Hepatocyte (in vitro differentiated cells): ENCODE results near the gene MYRIP. TPM values are rescaled to one million over a fixed set of nuclear protein-coding genes. Genes with fewer than 3 reads are reported as not detected.

Experiments used
- DNase-seq: peaks from one replicate; pipeline ENCODE4 v3.0.0-alpha.2; 2016; ENCODE audit warnings: low spot score
- H2AFZ ChIP-seq: fragments of 200-600 bp; sonication (generic); 2 replicates; pipeline ENCODE4 v1.6.0; 2016; ENCODE audit warnings: antibody characterized with exemption, mild to moderate bottlenecking
- H3K27ac ChIP-seq: fragments of 200-600 bp; sonication (generic); 2 replicates; pipeline ENCODE4 v1.5.1; 2016; ENCODE audit warnings: mild to moderate bottlenecking
- H3K27me3 ChIP-seq: fragments of 200-600 bp; sonication (generic); 2 replicates; pipeline ENCODE4 v1.6.1; 2016
- H3K36me3 ChIP-seq: fragments of 200-600 bp; sonication (generic); replicated peaks from 2 replicates; pipeline ENCODE4 v1.5.1; 2016; ENCODE audit warnings: low read depth; ENCODE audit not compliant: insufficient read depth
- H3K4me1 ChIP-seq: fragments of 200-600 bp; sonication (generic); 2 replicates; pipeline ENCODE4 v1.5.1; 2016; ENCODE audit warnings: mild to moderate bottlenecking, moderate library complexity; ENCODE audit not compliant: insufficient read depth
- H3K4me2 ChIP-seq: fragments of 200-600 bp; sonication (generic); 2 replicates; pipeline ENCODE4 v1.6.0; 2016
- H3K4me3 ChIP-seq: fragments of 200-600 bp; sonication (generic); 2 replicates; pipeline ENCODE4 v1.5.1; 2016; ENCODE audit warnings: mild to moderate bottlenecking
- H3K79me2 ChIP-seq: fragments of 200-600 bp; sonication (generic); 2 replicates; pipeline ENCODE4 v1.6.0; 2017; ENCODE audit warnings: mild to moderate bottlenecking
- H3K9me2 ChIP-seq: fragments of 200-600 bp; sonication (generic); replicated peaks from 2 replicates; pipeline ENCODE4 v1.6.0; 2017; ENCODE audit warnings: mild to moderate bottlenecking; ENCODE audit not compliant: insufficient read depth
- H3K9me3 ChIP-seq: fragments of 200-600 bp; sonication (generic); 2 replicates; pipeline ENCODE4 v1.5.1; 2016; ENCODE audit warnings: low read depth, mild to moderate bottlenecking
- H4K20me1 ChIP-seq: fragments of 200-600 bp; sonication (generic); 2 replicates; pipeline ENCODE4 v1.6.0; 2016; ENCODE audit warnings: mild to moderate bottlenecking; ENCODE audit not compliant: insufficient read depth, poor library complexity, severe bottlenecking
- CTCF ChIP-seq: fragments of 200-600 bp; sonication (generic); IDR thresholded peaks from 2 replicates; pipeline ENCODE4 v1.5.1; 2016; ENCODE audit warnings: antibody characterized with exemption, mild to moderate bottlenecking; ENCODE audit not compliant: poor library complexity
- EZH2 ChIP-seq: fragments of 200-600 bp; sonication (generic); IDR thresholded peaks from 2 replicates; pipeline ENCODE4 v1.6.1; 2016; ENCODE audit warnings: antibody characterized with exemption, mild to moderate bottlenecking, borderline replicate concordance
- EZH2phosphoT487 ChIP-seq: fragments of 200-600 bp; sonication (generic); IDR thresholded peaks from one replicate; pipeline ENCODE4 v1.6.1; 2018; ENCODE audit warnings: antibody characterized with exemption, mild to moderate bottlenecking, low read depth, moderate library complexity; ENCODE audit not compliant: unreplicated experiment, severe bottlenecking
- WGBS: methylation state at CpG from one replicate; pipeline ENCODE4 v1.1.6; 2016; ENCODE audit warnings: low lambda C conversion rate; ENCODE audit errors: missing lambda C conversion rate; 5-methylcytosine and 5-hydroxymethylcytosine counted together
- polyA plus RNA-seq: library from polyadenylated mRNA; unstranded; fragments of >200 nt; fragmentation: Nextera tagmentation; extraction: Ambion mirVana; gene quantifications from 2 replicates; pipeline ENCODE4 v1.2.1, GENCODE V29; 2016
- total RNA-seq: library from RNA; depleted of rRNA; stranded (reverse); fragments of >200 nt; gene quantifications from 2 replicates; pipeline ENCODE4 v1.2.3, GENCODE V29; 2014

Gene MYRIP
- total and polyA plus RNA-seq, 2 experiments from 2014 or later = 0.57 TPM; not detected in 1

GRCh38 chr3:40258555-40258954, 449.1 kb downstream of the MYRIP start:
- Histone ChIP-seq H3K4me3 (no peak overlapping the region), H3K79me2 (no peaks in the 10 kb centered on the region), H3K27me3 (peaks cover 3% of the 10 kb centered on the region), H3K27ac (no peak overlapping the region), H3K4me1 (no peaks in the 10 kb centered on the region), H4K20me1 (no peaks in the 10 kb centered on the region), H3K9me2 (no peaks in the 10 kb centered on the region), H2AFZ (no peak overlapping the region), H3K4me2 (no peak overlapping the region), H3K36me3 (no peaks in the 10 kb centered on the region), H3K9me3 (no peaks in the 10 kb centered on the region)
- no peak for DNase-seq
- 87% methylated on average over 1 of the region's 1 CpG for WGBS
- no peak for TF ChIP-seq CTCF
- no peak for TF ChIP-seq EZH2phosphoT487
- TF ChIP-seq EZH2 = no peak

GRCh38 chr3:40262331-40262730, 452.9 kb downstream of the MYRIP start:
- Histone ChIP-seq H3K4me3 (no peak overlapping the region), H3K9me2 (no peaks in the 10 kb centered on the region), H3K27me3 (no peaks in the 10 kb centered on the region), H3K36me3 (no peaks in the 10 kb centered on the region), H3K79me2 (no peaks in the 10 kb centered on the region), H3K4me1 (no peaks in the 10 kb centered on the region), H4K20me1 (no peaks in the 10 kb centered on the region), H2AFZ (no peak overlapping the region), H3K4me2 (no peak overlapping the region), H3K27ac (no peak overlapping the region), H3K9me3 (no peaks in the 10 kb centered on the region)
- TF ChIP-seq EZH2phosphoT487 = no peak
- no peak for TF ChIP-seq EZH2
- no peak for TF ChIP-seq CTCF
- DNase-seq = no peak

- Histone ChIP-seq H3K27ac (no peak overlapping the region), H3K9me3 (no peaks in the 10 kb centered on the region), H3K4me3 (no peak overlapping the region), H2AFZ (no peak overlapping the region), H4K20me1 (no peaks in the 10 kb centered on the region), H3K4me2 (no peak overlapping the region), H3K27me3 (no peaks in the 10 kb centered on the region), H3K4me1 (no peaks in the 10 kb centered on the region), H3K36me3 (no peaks in the 10 kb centered on the region), H3K79me2 (no peaks in the 10 kb centered on the region), H3K9me2 (no peaks in the 10 kb centered on the region)
- 83% methylated on average over 1 of the region's 1 CpG for WGBS
- no peak for TF ChIP-seq EZH2
- no peak for TF ChIP-seq CTCF
- no peak for TF ChIP-seq EZH2phosphoT487
- no peak for DNase-seq
Observed at GRCh38 chr3:40264451-40264850, 455.0 kb downstream of the MYRIP start.

- DNase-seq = no peak
- no peak overlapping the region for H2AFZ ChIP-seq
- TF ChIP-seq CTCF (no peak), EZH2 (no peak), EZH2phosphoT487 (no peak)
- no peaks in the 10 kb centered on the region for H3K9me2 ChIP-seq
- H3K27ac ChIP-seq = no peak overlapping the region
- H4K20me1 ChIP-seq = no peaks in the 10 kb centered on the region
- no peak overlapping the region for H3K4me3 ChIP-seq
- no peaks in the 10 kb centered on the region for H3K27me3 ChIP-seq
- no peaks in the 10 kb centered on the region for H3K9me3 ChIP-seq
- no peaks in the 10 kb centered on the region for H3K79me2 ChIP-seq
- H3K4me1 ChIP-seq = no peaks in the 10 kb centered on the region
- no peaks in the 10 kb centered on the region for H3K36me3 ChIP-seq
- H3K4me2 ChIP-seq = no peak overlapping the region
Observed at GRCh38 chr3:40265181-40265580, 455.8 kb downstream of the MYRIP start.
